ENCODE data around the gene DAB2.

The DAB2 gene

DNA sequence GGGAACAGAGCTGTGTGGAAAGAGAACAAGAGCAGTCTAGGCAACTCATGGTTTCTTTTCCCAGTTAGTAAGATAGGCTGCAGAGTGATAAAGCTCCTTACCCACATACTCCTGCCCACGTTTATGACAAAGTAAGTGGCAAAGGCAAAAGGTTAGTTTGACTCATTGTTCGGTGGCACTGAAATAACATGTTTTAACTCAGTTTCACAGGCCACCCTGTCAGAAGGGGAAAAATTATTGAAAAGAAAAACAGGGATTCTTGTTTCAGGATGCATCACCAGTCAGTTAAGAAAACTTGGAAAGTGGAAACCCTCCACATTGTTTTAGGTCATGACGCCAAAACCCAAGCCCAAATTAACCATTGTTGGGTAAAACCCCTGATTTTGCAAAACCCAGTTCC is 22.3 kb upstream of the DAB2 start:
- no peak for DNase-seq

- no peak for DNase-seq
Measured at GRCh38 chr5:39446231-39446630, 21.5 kb upstream of the DAB2 start.

DNA sequence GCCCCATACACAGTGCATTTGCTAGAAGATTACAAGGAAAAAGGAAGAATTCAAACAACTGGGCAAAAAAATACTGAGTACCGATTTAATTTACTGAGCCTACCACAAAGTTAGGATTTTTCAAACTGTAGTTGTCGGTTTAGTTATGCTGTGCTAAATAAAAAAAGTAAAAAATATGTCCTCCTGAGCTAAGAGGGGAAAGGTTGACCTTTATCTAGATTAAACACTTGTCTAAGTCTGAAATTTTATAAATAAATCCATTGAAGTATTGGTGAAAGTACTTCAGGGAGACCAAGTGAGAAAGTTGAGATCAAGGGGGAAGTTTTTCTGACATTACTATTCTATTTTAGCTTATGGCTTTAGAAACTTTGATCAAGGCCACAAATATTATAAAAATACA is 19.1 kb upstream of the DAB2 start:
- no peak for DNase-seq

DNA sequence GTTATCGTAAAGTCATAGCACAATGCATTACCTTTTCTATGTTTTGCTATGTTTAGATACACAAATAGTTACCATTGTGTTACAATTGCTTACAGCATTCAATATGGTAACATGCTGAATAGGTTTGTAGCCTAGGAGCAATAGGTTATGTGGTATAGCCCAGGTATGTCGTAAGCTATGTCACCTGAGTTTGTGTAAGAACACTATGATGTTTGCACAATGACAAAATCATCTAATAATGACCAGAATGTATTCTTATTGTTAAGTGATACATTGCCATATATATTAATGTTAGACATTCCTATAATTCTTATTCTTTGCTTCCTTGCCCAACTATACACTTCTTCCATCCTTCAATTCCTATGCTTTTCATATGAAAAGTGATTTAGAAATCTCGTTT is 18.2 kb upstream of the DAB2 start:
- no peak for DNase-seq

DNA sequence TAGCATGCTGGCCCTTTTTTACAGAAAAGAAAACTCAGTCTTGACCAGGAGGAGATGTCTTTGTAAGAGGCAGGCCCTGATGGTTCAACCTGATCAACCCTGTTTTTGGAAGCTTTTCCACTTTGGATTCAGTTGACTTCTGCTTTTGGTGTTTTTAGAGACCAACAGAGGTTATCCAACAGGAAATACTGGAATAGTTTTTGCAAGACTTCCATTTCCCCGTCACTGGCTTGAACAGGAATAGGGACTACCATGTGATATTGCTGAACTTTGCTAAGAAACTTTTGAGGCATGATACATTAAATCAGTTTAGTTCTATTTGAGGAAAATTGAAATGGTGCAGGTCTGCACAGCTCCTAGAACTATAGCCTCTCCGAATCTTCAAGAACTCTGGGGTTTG is 17.1 kb upstream of the DAB2 start:
- no peak for DNase-seq

GRCh38 chr5:39440958-39441624 is 16.3 kb upstream of the DAB2 start:
- DNase-seq: no peak

- no peak for DNase-seq
Measured at GRCh38 chr5:39440192-39440957, 15.6 kb upstream of the DAB2 start.

DNA sequence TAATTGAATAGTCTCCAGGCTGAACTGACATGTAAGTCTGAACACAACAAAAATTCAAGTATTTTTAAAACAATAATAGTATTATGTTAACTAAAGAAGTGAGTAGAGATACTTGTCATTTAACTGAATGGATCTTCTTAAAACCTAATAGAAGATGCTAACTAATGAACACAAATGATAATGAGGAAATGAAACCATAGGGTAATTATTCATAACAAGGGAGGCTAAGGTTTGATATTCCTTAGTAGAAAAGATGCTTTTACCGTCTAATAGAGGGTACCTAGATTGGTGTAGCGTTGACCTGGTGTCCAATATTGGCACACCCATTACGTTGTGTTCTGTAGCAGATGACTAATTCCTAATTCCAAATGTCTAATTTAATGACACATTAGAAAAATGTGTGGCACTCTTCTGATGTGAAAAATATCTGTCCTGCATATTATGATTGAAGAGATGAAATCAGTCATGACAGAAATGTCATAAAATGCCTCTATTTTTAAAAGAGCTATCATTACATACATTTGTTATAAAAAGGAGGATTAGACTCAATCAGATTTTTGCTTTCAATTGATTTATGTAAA is 14.9 kb upstream of the DAB2 start:
- no peak for DNase-seq

GRCh38 chr5:39437467-39437866 is 12.7 kb upstream of the DAB2 start:
- DNase-seq: no peak

- no peak for DNase-seq
Measured at GRCh38 chr5:39433848-39434247, 9.1 kb upstream of the DAB2 start.

DNA sequence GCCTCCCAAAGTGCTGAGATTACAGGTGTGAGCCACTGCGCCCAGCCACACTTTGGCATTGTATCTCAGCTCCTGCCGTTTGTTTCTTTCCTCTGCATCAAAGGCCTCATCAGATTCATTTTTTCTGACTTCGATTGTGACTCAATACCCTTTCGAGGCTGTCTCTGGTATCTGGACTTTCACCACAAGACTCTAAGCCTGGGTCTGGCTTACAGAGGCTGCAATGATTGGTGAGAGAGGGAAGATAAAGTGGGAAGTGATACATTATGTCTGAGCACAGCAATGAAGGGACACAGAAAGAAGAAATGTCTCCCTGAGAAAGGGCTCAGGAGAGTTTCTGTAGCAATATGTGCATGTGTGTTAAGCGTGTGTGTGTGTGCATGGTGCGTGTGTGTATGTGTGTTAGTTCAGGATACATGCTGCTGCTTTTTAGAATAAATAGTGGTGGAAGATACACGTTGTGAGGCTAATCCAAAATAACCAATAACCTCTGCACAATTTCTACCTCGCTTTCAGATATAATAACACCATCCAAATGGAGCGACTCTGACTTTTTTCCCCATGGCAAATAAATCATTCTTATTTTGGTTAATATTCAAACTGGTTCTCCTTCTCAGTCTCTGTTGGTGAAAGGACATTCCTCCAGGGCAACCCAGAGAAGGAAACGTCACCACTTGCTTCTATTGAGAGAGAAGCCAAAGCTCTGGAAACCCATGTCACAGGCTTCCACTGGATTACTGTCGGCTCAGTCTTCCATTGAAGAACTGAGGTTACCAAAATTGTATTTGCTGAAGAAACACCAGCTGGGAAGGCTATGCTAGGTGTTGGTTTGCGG is 8.1 kb upstream of the DAB2 start:
- no peak for DNase-seq

DNA sequence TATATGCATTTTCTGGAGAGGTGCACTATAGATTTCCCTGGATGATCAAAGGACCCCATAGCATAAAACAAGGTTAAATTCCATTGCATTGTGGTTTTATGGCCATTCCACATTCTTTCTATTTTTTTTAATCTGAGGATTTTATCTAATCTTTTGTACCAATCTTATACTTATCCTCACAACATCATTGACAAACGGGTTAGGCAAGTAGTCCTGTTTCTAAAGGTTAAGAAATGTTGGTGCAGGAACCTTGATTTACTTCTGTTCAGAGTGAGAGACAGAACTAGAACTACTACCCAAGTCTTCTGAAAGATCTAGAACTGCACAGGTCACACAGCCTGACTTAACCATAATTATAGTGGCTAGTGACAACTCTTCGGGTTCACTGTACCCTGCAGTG is 5.7 kb upstream of the DAB2 start:
- no peak for DNase-seq

- DNase-seq: no peak
Measured at GRCh38 chr5:39428640-39429039, 3.9 kb upstream of the DAB2 start.

- DNase-seq: no peak
Measured at GRCh38 chr5:39427633-39428032, 2.9 kb upstream of the DAB2 start.

- DNase-seq: no peak
Measured at GRCh38 chr5:39427229-39427628, 2.4 kb upstream of the DAB2 start.

- DNase-seq: no peak
Measured at GRCh38 chr5:39426746-39427105, 1.9 kb upstream of the DAB2 start.

- DNase-seq: no peak
Measured at GRCh38 chr5:39426051-39426745, 1.4 kb upstream of the DAB2 start.

GRCh38 chr5:39423331-39423751 is 1.4 kb downstream of the DAB2 start:
- no peak for DNase-seq

- DNase-seq: no peak
Measured at GRCh38 chr5:39422728-39423285, 2.0 kb downstream of the DAB2 start.

- no peak for DNase-seq
Measured at GRCh38 chr5:39422036-39422606, 2.7 kb downstream of the DAB2 start.

GRCh38 chr5:39420482-39421145 is 4.2 kb downstream of the DAB2 start:
- DNase-seq: no peak

DNA sequence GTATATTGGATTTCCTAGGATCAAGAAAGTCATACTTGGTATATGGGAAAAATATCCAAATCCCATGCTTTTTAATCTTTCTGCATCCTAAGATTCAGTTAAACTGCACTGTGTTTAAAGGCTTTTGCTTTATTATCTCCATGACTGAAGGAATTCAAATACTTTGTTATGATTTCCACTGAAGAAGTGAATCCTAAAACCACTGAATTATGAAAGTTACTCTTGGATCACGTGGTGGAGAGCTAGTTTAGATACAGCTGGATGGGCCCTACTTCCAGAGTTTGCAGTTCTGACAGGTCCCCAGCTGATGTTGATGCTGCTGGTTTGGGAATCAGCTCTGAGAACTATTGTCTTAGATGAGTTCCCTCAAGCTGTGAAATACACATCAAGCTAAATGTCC is 5.0 kb downstream of the DAB2 start:
- DNase-seq: no peak

Data from stimulated activated CD4-positive, alpha-beta T cell treated with anti-CD3 and anti-CD28 coated beads, Interleukin-12 subunit alpha, Interleukin-12 subunit beta, amount 100 ng/mL, for 4 hours (primary cell).